HCT116 (cell line): ENCODE data around the gene STK39. TPM values are rescaled to one million over a fixed set of nuclear protein-coding genes. Genes with fewer than 3 reads are reported as not detected.

Experiments
- ATAC-seq: fragments of 200-7000 bp; cut with Tn5 transposase; 2 replicates; pipeline ENCODE4 v1.9.1; 2020; ENCODE audit warnings: mild to moderate bottlenecking, moderate library complexity
- BruUV-seq: library from RNA; stranded (reverse); fragments of 400-500 nt; replicated peaks from 2 replicates; lab custom pipeline; 2021; lab: Mats Ljungman, UMichigan
- CTCF ChIA-PET: fragments of 300-600 bp; sonication (Branson Sonifier 250); formaldehyde crosslinking; loops from one replicate; lab custom pipeline; 2021; ENCODE audit warnings: antibody characterized with exemption; lab: Charles Lee
- POLR2A ChIA-PET: fragments of 300-600, 350-600 bp; sonication (Branson Sonifier 250); formaldehyde crosslinking; loops from one replicate; lab custom pipeline; 2021; ENCODE audit warnings: antibody characterized with exemption; lab: Charles Lee
- RAD21 ChIA-PET, 2 experiments: fragments of 300-600 bp; sonication (Branson Sonifier 250); formaldehyde crosslinking; loops; one replicate each; lab custom pipeline; 2023; ENCODE audit warnings: low total read pairs in 2 of 2; ENCODE audit not compliant: uncharacterized antibody in 2 of 2, unreplicated experiment in 2 of 2, low non-redundant PET in 1 of 2; lab: Charles Lee
- DNase-seq: peaks from one replicate; pipeline ENCODE4 v3.0.0-alpha.2; 2010; ENCODE audit warnings: low read depth, low spot score
- H2AFZ ChIP-seq: fragments of 200-600 bp; shearing (Covaris generic), sonication (generic); 2 replicates; pipeline ENCODE4 v1.6.1; 2017; ENCODE audit warnings: low read depth, mixed run types, mixed read lengths, antibody characterized with exemption, low read length; ENCODE audit not compliant: poor library complexity, severe bottlenecking
- H3K27ac ChIP-seq: 2 replicates; pipeline ENCODE4 v1.5.1; 2012; ENCODE audit warnings: low read depth, low read length
- H3K27me3 ChIP-seq: fragments of 200-600 bp; sonication (generic); 2 replicates; pipeline ENCODE4 v1.6.1; 2016; ENCODE audit warnings: mixed run types, low read length, mixed read lengths; ENCODE audit not compliant: insufficient read depth
- H3K36me3 ChIP-seq, 2 experiments: fragments of 200-500 bp in 1 of 2; fragments of 200-600 bp in 1 of 2; sonication (Bioruptor generic) in 1 of 2; sonication (generic) in 1 of 2; 2 replicates each; pipeline versions ENCODE4 v1.5.1 to v1.6.1; 2014 to 2016; ENCODE audit warnings: low read length in 2 of 2, inconsistent platforms in 1 of 2, mixed read lengths in 1 of 2, mixed run types in 1 of 2; ENCODE audit not compliant: insufficient read depth in 2 of 2, control insufficient read depth in 1 of 2
- H3K4me1 ChIP-seq, 2 experiments: fragments of 200-600 bp in 1 of 2; sonication (generic) in 1 of 2; 2 replicates each; pipeline versions ENCODE4 v1.5.1 to v1.6.1; 2012 to 2017; ENCODE audit warnings: low read length in 2 of 2, inconsistent platforms in 1 of 2, mild to moderate bottlenecking in 1 of 2, mixed read lengths in 1 of 2, mixed run types in 1 of 2, moderate library complexity in 1 of 2; ENCODE audit not compliant: insufficient read depth in 2 of 2, control insufficient read depth in 1 of 2
- H3K4me2 ChIP-seq: fragments of 200-600 bp; sonication (generic); 2 replicates; pipeline ENCODE4 v1.6.1; 2017; ENCODE audit warnings: mixed run types, low read length, mixed read lengths
- H3K4me3 ChIP-seq, 2 experiments: fragments of 200-600 bp in 1 of 2; sonication (generic) in 1 of 2; replicated peaks in 1 of 2; 2 replicates each; pipeline ENCODE4 v1.5.1; 2011 to 2016; ENCODE audit warnings: low read length in 2 of 2, control low read depth in 1 of 2, low read depth in 1 of 2, mild to moderate bottlenecking in 1 of 2, mixed read lengths in 1 of 2, mixed run types in 1 of 2
- H3K79me2 ChIP-seq: fragments of 200-600 bp; sonication (generic); 2 replicates; pipeline ENCODE4 v1.6.1; 2017; ENCODE audit warnings: mild to moderate bottlenecking, mixed run types, low read length, moderate library complexity, mixed read lengths; ENCODE audit not compliant: insufficient read depth
- H3K9ac ChIP-seq: fragments of 200-600 bp; sonication (generic); 2 replicates; pipeline ENCODE4 v1.6.1; 2016; ENCODE audit warnings: low read length, mixed read lengths
- H3K9me2 ChIP-seq: fragments of 200-600 bp; sonication (generic), shearing (Covaris generic); 2 replicates; pipeline ENCODE4 v1.6.1; 2017; ENCODE audit warnings: mixed run types, mild to moderate bottlenecking, moderate library complexity; ENCODE audit not compliant: insufficient read depth
- H3K9me3 ChIP-seq, 2 experiments: fragments of 200-500 bp in 1 of 2; fragments of 200-600 bp in 1 of 2; sonication (Bioruptor generic) in 1 of 2; sonication (generic) in 1 of 2; 2 replicates each; pipeline ENCODE4 v1.6.1; 2014 to 2017; ENCODE audit warnings: low read length in 2 of 2, mixed read lengths in 2 of 2, inconsistent platforms in 1 of 2, low read depth in 1 of 2, mild to moderate bottlenecking in 1 of 2, mixed run types in 1 of 2, moderate library complexity in 1 of 2; ENCODE audit not compliant: control insufficient read depth in 1 of 2, insufficient read depth in 1 of 2
- H4K20me1 ChIP-seq: fragments of 200-600 bp; sonication (generic), shearing (Covaris generic); 2 replicates; pipeline ENCODE4 v1.6.1; 2017; ENCODE audit warnings: mixed run types, mild to moderate bottlenecking, moderate library complexity; ENCODE audit not compliant: insufficient read depth
- CTCF ChIP-seq, 3 experiments: fragments of 200-600 bp in 1 of 3; sonication (generic) in 1 of 3; IDR thresholded peaks in 2 of 3; conservative IDR thresholded peaks in 1 of 3; 2 replicates each; pipeline ENCODE4 v1.5.1; 2012 to 2017; ENCODE audit warnings: low read depth in 2 of 3, low read length in 2 of 3, antibody characterized with exemption in 1 of 3, borderline replicate concordance in 1 of 3, control low read depth in 1 of 3, mild to moderate bottlenecking in 1 of 3, mixed read lengths in 1 of 3, mixed run types in 1 of 3, moderate library complexity in 1 of 3; ENCODE audit not compliant: insufficient read depth in 1 of 3
- EGR1 ChIP-seq: IDR thresholded peaks from 2 replicates; pipeline ENCODE4 v1.6.1; 2012; ENCODE audit warnings: low read depth
- EZH2 ChIP-seq: fragments of 200-600 bp; sonication (generic); IDR thresholded peaks from 2 replicates; pipeline ENCODE4 v1.6.1; 2017; ENCODE audit warnings: antibody characterized with exemption, mixed run types
- EZH2phosphoT487 ChIP-seq: fragments of 200-600 bp; IDR thresholded peaks from 2 replicates; pipeline ENCODE4 v1.6.1; 2018; ENCODE audit warnings: antibody characterized with exemption, borderline replicate concordance
- RAD21 ChIP-seq: IDR thresholded peaks from 2 replicates; pipeline ENCODE4 v1.6.1; 2012; ENCODE audit warnings: low read depth, mild to moderate bottlenecking
- SIN3A ChIP-seq: IDR thresholded peaks from 2 replicates; pipeline ENCODE4 v1.6.1; 2012; ENCODE audit warnings: low read depth
- SRF ChIP-seq: IDR thresholded peaks from 2 replicates; pipeline ENCODE4 v1.6.1; 2012; ENCODE audit warnings: low read depth
- TCF7L2 ChIP-seq: IDR thresholded peaks from 2 replicates; pipeline ENCODE4 v1.7.0; 2011; ENCODE audit warnings: borderline replicate concordance, inconsistent platforms; ENCODE audit not compliant: insufficient read depth, insufficient read length; ENCODE audit errors: extremely low read depth
- ZBTB33 ChIP-seq: IDR thresholded peaks from 2 replicates; pipeline ENCODE4 v1.6.1; 2011; ENCODE audit warnings: mild to moderate bottlenecking, low read length, moderate library complexity; ENCODE audit not compliant: insufficient replicate concordance; ENCODE audit errors: extremely low read depth
- ZNF274 ChIP-seq: fragments of 200-500 bp; sonication (Bioruptor generic); IDR thresholded peaks from 2 replicates; pipeline ENCODE4 v1.6.1; 2014; ENCODE audit warnings: mild to moderate bottlenecking, low read depth, low read length, inconsistent platforms
- intact Hi-C: fragments of 100-400 bp; cut with micrococcal nuclease; formaldehyde crosslinking; loops from 2 replicates; pipeline ENCODE4 v1.10.0; 2022
- total RNA-seq: library from RNA; stranded (reverse); gene quantifications from one replicate; pipeline ENCODE4 v1.2.1, GENCODE V29; 2021; ENCODE audit not compliant: unreplicated experiment

STK39 gene
- total RNA-seq, 1 experiment from 2014 or later: 118 TPM

- H3K9ac ChIP-seq: no peak overlapping the region
- no peak overlapping the region for H3K4me3 ChIP-seq
- no TSS peak for BruUV-seq
- no peak overlapping the region for H3K4me2 ChIP-seq
- ChIA-PET POLR2A (no interaction called here), CTCF (no interaction called here), RAD21 (no interaction called here)
- no peak overlapping the region for H3K27ac ChIP-seq
- H4K20me1 ChIP-seq: peaks cover 4% of the 10 kb centered on the region; the same call in 1 of the 2 replicates
- no peaks in the 10 kb centered on the region for H3K9me2 ChIP-seq
- ATAC-seq: no peak
- H3K36me3 ChIP-seq: peaks cover 0 to 9% of the 10 kb centered on the region in 2 experiments; a peak in 1 of 4 replicates
- H3K27me3 ChIP-seq: no peaks in the 10 kb centered on the region
- peaks cover 11% of the 10 kb centered on the region; the same call in 1 of the 2 replicates for H3K79me2 ChIP-seq
- no peak overlapping the region for H2AFZ ChIP-seq
- no peak for TF ChIP-seq EZH2phosphoT487
- TF ChIP-seq SIN3A: no peak
- TF ChIP-seq RAD21: no peak
- TF ChIP-seq ZNF274: no peak
- no peak for TF ChIP-seq SRF
- no peak for TF ChIP-seq EZH2
- no peak for TF ChIP-seq EGR1
- TF ChIP-seq CTCF (IDR thresholded peaks at IDR 0.05 in 2 of 3, conservative IDR thresholded peaks at IDR 0.05 in 1 of 3; ENCODE audit: borderline replicate concordance in 1 of 3, insufficient read depth in 1 of 3, low read depth in 2 of 3, low read length in 2 of 3): no peak
- TF ChIP-seq ZBTB33: no peak
- no peak for TF ChIP-seq TCF7L2
- DNase-seq: no peak
- no peaks in the 10 kb centered on the region for H3K4me1 ChIP-seq
- intact Hi-C loops: no loop called here
- no peaks in the 10 kb centered on the region for H3K9me3 ChIP-seq
Measured at GRCh38 chr2:168028362-168028761, 219.0 kb downstream of the STK39 start.
